Right kidney (tissue), 1 donor: ENCODE measurements around the gene RAD51B.

ENCODE experiments used
- DNase-seq: peaks from one replicate; pipeline ENCODE4 v3.0.0-alpha.2; 2016

The RAD51B gene

GRCh38 chr14:67833403-67833802 lies 13.8 kb downstream of the RAD51B start:
- no peak for DNase-seq

GRCh38 chr14:67835596-67835995 lies 16.0 kb downstream of the RAD51B start:
- DNase-seq = no peak

- peak; percentile 56 for DNase-seq
Observed at GRCh38 chr14:67837011-67837624, 17.5 kb downstream of the RAD51B start.

GRCh38 chr14:67846029-67846610 lies 26.5 kb downstream of the RAD51B start:
- no peak for DNase-seq

GRCh38 chr14:67850066-67850830 lies 30.7 kb downstream of the RAD51B start:
- DNase-seq = no peak

- no peak for DNase-seq
Observed at GRCh38 chr14:67851785-67852410, 32.3 kb downstream of the RAD51B start.

GRCh38 chr14:67852926-67853604 lies 33.5 kb downstream of the RAD51B start:
- DNase-seq = no peak

GRCh38 chr14:67853715-67854114 lies 34.1 kb downstream of the RAD51B start:
- no peak for DNase-seq

- no peak for DNase-seq
Observed at GRCh38 chr14:67856827-67857226, 37.2 kb downstream of the RAD51B start.

- no peak for DNase-seq
Observed at GRCh38 chr14:67857778-67858350, 38.3 kb downstream of the RAD51B start.

- DNase-seq = no peak
Observed at GRCh38 chr14:67859169-67859749, 39.7 kb downstream of the RAD51B start.

GRCh38 chr14:67863223-67863622 lies 43.6 kb downstream of the RAD51B start:
- no peak for DNase-seq

GRCh38 chr14:67875175-67876006 lies 55.8 kb downstream of the RAD51B start:
- no peak for DNase-seq

- no peak for DNase-seq
Observed at GRCh38 chr14:67879026-67879425, 59.4 kb downstream of the RAD51B start.

GRCh38 chr14:67881225-67881624 lies 61.6 kb downstream of the RAD51B start:
- no peak for DNase-seq

GRCh38 chr14:67882986-67883555 lies 63.5 kb downstream of the RAD51B start:
- DNase-seq = no peak

GRCh38 chr14:67883717-67884116 lies 64.1 kb downstream of the RAD51B start:
- DNase-seq = no peak

- DNase-seq = no peak
Observed at GRCh38 chr14:67886191-67886590, 66.6 kb downstream of the RAD51B start.

GRCh38 chr14:67887478-67887877 lies 67.9 kb downstream of the RAD51B start:
- DNase-seq = no peak

GRCh38 chr14:67889455-67889854 lies 69.9 kb downstream of the RAD51B start:
- DNase-seq = no peak
